GM21423 (cell line): ENCODE data around the gene CFAP221.

ENCODE experiments used
- ATAC-seq: cut with Tn5 transposase; IDR thresholded peaks from one replicate; pipeline ENCODE4 v1.9.1; 2021; ENCODE audit warnings: mild to moderate bottlenecking, moderate library complexity; ENCODE audit not compliant: unreplicated experiment

Gene CFAP221

DNA sequence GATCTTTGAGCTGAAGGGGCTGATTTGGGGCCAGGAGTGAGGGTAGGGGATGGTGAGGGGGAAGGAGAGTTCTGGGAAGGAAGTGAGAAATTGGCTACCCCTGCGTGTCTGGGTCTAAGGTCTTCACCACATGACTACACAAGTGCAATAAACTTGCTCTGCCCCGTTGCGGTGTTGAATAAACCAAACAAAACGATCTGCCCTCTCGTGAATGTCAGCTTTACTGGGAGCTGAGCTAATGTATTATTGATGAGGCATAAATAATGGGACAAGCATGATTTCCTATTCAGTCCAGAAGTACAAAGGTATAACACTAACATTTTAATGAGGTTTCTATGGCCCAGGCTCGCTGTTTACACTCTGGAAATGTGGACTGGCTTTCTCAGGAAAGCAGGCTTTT, 8.0 kb upstream of the CFAP221 start:
- ATAC-seq = no peak

- ATAC-seq = no peak
These were observed 7.5 kb upstream of the CFAP221 start for GRCh38 chr2:119536707-119537106.

DNA sequence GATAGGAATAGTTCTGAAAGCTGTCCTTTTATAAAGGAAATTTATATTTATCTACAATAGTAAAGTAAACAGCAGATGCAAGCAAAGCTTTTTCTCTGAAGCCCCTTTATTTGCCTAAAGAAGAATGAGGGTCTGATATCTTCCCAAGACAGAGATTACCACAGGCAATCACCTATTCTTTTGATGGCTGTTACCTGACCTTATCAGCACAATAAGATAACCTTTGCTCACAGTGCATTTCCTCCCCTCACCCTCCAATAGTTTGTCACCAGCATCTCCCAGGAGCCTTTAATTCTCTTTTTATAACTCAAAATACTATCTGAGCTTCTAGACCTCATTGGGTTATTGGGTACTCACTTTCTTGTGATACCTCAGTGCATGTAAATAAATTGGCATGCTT, 6.5 kb upstream of the CFAP221 start:
- no peak for ATAC-seq

- no peak for ATAC-seq
These were observed 2.8 kb upstream of the CFAP221 start for GRCh38 chr2:119541476-119541875.

DNA sequence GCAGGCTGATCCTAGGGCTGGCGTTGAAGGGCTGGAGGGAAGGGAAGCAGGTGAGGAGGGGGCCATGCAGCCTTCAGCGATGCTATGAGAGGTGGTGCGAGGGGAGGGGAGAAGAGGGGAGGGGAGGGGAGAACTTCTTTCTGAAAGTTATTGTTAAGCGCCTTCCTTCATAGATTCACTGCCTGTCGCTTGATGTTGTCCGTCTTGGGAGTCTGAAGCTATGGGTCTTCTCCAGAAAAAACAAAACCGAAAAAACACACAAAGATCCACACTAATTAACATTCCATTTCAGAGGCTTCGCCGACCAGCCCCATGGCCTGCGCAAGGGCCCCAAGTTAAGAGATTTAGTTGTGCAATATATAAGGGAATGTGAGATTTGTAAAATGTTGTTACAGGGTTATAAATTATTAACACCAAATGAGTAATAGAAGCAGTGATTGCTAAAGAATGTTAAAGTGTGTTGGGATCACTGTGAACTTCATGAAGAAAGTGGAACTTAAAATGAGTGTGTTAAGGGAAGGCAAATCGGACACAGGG, 758 bp downstream of the CFAP221 start:
- no peak for ATAC-seq

- no peak for ATAC-seq
These were observed 1.7 kb downstream of the CFAP221 start for GRCh38 chr2:119545754-119546446.

DNA sequence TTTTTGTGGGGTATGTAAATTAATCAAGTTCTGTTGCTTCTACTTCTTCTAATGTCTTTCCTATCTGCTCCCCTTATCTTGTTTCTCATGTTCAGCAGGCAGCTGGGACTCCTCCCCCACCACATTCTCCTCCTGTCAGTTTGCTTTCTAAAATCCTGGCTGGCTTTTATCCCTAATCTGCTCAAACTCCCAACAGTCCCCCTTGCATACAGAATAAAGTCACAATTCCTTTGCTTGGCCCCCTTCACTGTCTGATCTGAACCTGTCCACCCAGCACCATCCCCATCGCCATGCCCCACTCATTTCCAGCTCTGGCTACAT, 2.2 kb downstream of the CFAP221 start:
- no peak for ATAC-seq

- ATAC-seq = no peak
These were observed 4.4 kb downstream of the CFAP221 start for GRCh38 chr2:119548516-119549120.

- no peak for ATAC-seq
These were observed 5.0 kb downstream of the CFAP221 start for GRCh38 chr2:119549241-119549640.

DNA sequence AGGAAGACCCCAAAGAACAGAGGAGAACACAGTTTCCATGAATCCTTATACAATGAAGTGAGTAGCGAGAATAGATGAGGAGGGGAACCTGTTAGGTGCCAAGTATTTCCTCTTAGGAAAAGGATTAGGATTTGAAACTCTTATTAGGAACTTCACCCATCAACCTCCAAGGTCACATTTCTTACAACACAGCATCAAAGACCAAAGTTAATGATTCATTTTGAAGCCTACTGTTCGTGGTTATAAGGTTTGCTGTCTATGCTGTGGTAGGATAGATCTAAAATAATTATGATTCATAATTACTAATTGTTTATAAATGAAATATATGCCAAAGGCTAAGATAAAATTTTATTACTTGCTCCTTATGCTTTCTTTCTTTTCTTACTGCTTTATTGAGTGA, 6.1 kb downstream of the CFAP221 start:
- no peak for ATAC-seq

DNA sequence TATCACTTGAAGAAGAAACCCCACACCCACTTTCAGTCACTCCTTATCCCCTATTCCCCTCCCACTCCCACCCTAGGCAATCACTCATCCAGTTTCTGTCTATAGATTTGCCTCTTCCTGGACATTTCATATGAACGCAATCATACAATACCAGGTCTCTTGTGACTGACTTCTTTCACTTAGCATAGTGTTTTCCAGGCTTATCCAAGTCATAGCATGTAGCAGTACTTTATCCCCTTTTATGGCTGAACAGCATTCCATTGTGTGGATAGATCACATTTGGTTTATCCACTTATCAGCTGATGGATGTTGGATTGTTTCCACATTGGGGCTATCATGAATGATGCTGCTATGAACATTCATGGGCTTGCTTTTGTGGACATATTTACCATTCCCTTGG, 6.6 kb downstream of the CFAP221 start:
- no peak for ATAC-seq

- no peak for ATAC-seq
These were observed 8.7 kb downstream of the CFAP221 start for GRCh38 chr2:119552902-119553301.

DNA sequence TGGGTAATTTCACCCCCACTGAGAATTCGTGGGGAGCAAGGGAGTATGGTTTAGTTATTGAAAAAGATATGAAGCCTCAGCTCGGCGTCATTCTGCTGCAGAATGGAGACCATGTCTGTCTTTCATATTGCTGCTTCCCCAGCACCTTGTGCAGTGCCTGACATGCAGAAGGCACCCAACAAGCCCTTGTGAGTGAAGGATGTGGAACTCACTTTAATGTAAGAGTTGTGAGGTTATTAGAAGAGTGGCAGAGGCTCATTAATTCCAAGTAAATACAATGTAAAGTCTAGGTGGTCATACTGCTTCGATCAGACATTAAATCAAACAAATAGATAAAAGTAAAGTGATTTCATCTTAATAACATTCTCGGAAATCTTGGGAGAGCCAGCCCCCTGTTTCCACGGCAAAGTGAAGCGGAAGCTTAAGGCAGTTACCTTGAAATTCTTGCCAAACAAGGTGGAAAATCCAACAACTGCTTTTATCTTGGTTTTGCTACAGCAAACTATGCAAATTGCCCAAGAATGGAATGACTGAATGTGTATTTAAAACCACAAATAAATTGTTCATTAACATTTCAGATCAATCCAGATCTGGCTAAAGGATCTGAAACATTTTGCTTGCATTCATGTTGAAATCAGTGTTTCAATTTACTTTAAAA, 9.6 kb downstream of the CFAP221 start:
- no peak for ATAC-seq

GRCh38 chr2:119565481-119565880, 21.2 kb downstream of the CFAP221 start:
- no peak for ATAC-seq

DNA sequence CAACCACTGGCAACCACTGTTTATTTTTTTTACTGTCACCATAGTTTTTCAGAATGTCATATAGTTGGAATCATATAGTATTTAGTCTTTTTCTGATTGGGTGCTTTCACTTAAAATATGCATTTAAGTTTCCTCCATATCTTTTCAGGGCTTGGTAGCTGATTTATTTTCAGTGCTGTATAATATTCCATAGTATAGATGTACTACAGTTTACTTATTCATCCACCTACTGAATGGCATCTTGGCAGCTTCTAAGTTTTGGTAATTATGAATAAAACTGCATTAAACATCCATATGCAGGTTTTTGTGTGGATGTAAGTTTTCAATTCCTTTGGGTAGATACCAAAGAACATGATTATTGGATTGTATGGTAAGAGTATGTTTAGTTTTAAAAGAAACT, 23.0 kb downstream of the CFAP221 start:
- ATAC-seq = no peak

- peak; percentile 96 for ATAC-seq
These were observed 30.0 kb downstream of the CFAP221 start for GRCh38 chr2:119574108-119574815.

- ATAC-seq = no peak
These were observed 30.6 kb downstream of the CFAP221 start for GRCh38 chr2:119574864-119575263.

DNA sequence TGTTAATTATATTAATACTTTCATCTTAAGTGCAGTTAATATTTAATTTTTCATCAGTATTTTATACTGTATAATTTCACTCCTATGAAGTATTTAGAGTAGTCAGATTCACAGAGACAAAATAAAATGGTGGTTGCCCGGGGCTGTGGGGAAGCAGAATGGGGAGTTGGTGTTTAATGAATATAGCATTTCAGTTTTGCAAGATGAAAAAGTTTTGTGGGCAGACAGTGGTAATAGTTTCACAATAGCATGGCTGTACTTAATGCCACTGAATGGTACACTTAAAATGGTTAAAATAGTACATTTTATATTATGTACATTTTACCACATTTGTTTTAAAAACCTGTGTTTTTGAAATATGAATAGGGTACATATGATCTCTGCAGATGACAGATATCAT, 31.2 kb downstream of the CFAP221 start:
- ATAC-seq = no peak

DNA sequence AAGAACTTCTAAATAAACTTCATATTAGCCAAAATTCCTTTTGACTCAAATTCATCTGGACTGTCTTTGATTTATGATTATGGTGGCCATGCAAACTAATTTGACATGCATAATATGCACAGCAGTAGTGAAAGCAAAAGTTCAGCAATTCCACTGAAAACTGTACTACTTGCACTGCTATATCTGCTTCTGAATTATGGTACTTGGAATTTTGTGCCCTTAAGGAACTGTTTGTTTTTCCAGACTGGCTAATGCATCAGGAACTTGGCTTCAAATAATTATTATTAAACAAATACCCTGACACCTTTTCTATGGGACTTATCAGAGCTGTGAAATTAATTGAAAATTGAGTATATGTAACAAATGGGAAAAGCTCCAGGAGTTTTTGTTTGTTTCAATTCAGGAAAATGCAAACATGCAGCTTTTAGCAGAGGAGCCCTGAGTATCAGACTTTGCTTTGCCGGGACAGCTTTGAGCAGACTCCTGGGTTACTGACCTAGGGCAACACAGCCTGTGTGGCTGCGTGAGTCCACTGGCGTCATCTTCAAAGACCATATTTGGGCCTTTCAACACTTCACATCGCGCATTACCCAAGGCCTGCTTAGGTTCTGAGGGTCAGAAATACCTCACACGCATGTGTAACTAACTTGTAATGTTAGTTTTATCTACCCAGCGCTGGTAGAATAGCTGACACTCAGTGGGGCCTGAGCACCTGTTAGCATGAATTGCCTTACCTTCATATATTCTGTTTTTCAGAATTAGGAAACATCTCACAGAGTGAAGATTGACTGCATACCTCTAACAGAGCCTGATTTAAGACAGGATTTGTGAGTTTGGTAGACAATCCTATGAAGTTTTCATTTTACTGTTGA, 35.4 kb downstream of the CFAP221 start:
- ATAC-seq = no peak

GRCh38 chr2:119580550-119581072, 36.4 kb downstream of the CFAP221 start:
- no peak for ATAC-seq
